COLO668 (cell line): ENCODE results near the gene ZNF44.
"Not testable (repeated sequence)": the region's sequence is repeated elsewhere in the genome, so short reads cannot be mapped to it uniquely, and the experiment has no call there.

Source experiments
- DNase-seq: peaks from one replicate; lab custom pipeline; 2025; ENCODE audit not compliant: unreplicated experiment; lab: John Stamatoyannopoulos, UW

ZNF44 gene

DNA sequence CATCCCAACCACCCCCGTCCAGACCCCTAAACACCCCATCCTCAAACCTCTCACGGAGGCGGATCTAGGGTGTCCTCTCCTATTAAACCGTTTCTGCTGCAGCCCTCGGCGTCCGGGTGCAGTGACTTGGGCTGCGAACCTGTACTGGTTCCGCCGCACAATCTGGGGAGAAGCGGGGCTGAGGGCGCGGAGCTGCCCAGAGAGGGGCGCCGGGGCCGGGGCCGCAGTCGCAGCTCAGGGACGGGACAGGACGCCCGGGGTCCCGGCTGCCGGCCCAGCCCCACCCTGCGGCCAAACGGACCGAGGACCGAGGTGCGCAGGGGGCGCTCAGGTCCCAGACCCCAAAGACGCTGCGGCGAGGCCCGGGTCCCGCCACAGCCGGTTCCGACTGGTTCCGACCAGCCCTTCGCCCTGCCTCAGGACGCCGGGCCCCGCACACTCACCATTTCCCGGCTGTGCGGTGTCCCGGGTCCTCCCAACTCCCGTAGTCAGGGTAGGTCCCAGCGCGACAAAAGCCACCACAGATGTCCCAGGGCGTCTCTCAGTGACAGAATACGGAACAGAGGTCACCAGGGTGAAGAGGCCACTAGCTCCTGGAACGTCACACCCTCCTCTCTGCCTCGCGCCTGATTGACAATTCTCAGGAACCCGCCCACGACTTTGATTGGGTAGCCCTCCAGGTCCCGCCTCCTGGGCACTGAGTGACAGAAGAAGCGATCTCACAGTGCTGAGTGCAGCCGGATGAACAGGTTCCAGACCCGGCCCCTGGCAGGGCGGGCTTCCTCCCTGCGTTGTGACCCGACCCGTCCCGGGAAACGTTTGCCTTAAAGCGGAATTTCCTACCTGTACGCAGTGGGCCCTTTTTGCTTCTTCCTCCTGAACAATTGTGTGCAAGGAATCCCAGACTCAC is at the start of gene ZNF44:
Gene ZNF44, minus strand, starts transcription at position 635 of the 910 bp plus-strand sequence. Its CDS starts 189 bp downstream, at position 446.
- DNase-seq: peak; percentile 96

DNA sequence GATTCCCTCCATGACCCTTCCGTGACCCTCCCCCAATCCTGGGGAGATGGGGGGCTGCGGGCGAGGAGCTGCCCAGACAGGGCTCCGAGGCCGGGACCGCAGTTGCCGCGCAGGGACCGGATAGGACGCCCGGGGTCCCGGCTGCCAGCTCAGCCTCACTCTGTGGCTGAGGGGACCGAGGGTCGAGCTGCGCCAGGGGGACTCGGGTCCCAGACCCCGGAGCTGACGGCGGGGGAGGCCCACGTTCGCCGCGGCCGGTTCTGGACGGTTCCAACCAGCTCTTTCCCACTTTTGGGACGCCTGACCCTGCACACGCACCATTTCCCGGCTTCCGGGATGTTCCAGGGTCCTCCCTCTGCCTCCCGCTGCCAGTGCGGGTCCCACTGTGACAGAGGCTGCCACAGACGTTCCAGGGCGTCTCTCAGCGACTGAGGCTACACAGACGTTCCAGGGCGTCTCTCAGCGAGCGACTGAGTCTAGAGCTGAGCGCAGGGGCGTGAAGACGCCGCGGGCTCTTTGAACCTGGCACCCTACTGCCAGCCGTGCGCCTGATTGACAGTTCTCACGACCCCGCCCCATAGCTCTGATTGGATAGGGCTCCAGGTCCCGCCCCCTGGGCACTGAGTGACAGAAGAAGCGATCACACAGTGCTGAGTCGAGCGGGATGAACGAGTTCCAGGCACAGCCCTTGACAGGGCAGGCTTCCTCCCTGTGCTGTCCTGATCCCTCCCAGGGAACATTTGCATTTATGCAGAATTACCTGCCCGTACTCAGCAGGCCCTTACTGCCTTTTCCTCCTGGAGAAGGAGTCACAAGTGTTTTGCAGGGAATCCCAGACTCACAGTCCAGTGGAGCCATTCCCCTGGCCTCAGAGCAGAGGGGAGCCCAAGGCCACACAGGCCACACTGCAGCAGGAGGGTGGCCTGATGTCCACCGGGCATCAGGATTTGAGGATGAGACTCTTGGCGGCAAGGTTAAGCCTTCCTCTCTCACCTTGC is 38.8 kb upstream of the ZNF44 start, which contains the start of gene ZNF563:
Gene ZNF563, minus strand, starts transcription at position 472 of the 998 bp plus-strand sequence. Its CDS starts 151 bp downstream, at position 321.
- peak; percentile 97 for DNase-seq

DNA sequence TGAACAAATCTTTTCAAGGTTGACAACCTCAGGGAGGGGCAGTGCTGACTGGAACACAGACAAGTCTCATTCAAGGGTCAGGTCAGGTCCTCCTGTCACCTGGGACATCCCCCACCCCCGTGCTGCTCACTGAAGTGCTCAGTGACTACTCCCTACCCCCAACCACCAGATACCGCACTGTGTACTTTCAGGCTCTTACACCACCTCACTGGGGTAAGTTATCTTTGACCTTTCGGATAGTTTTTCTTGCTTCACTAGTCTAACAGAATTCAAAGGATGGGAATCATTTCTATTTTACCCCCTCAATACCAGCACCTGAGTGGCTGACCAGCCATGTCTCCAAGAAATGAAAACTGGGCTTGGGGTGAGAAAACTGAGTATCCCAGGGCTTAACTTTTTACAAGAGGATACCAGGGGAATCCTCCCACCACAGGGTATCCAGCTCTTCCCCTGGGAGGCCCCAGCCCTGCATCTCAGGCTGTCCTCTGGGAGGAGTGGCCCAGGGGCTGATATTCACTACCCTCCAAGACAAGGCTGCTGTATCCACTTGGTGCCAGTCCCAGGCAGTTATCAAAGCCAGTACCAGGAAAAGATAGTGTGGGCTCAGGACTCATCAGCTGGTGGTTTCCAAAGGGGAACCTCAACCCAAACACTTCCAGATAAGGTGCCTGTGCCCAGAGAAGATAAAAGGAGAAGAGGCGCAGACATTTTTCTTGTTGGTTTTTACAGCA is 36.7 kb upstream of the ZNF44 start:
- DNase-seq: no peak

DNA sequence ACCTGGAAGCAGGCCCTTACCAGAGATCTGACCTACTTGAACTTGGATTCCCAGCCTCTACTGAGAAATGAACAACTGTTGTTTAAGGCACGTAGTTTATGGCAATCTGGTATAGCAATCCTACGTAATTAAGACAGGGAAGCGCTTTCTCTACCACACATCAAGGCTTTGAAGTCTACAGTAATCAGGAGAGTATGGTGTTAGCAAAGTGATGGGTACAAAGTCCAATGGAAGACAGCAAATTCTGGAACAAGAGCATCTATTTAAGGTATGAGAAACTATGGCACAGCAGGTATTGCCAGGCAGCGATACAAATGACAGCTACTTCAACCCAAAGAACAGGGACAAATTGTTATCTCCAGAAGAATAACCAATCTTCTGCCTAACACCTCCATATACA is 35.7 kb upstream of the ZNF44 start:
- DNase-seq: no peak

DNA sequence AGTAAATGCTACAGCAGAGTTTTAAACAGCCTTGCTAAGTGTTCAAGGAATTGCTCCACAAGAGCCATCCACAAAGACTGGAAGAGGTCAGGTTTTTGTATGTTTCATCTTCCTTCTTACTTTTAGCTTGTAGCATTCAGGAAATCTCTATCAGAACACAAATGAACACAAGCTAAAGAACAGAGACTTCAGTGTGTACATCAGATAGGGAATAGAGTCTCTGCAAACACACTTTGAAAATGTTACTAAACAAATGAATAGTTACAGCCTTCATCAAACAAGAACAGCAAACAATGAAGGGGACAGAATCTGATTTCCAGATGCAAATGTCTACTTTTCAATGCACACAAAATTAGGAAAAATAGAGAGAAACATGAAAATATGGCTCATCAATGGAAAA is 31.0 kb upstream of the ZNF44 start:
- DNase-seq: no peak

DNA sequence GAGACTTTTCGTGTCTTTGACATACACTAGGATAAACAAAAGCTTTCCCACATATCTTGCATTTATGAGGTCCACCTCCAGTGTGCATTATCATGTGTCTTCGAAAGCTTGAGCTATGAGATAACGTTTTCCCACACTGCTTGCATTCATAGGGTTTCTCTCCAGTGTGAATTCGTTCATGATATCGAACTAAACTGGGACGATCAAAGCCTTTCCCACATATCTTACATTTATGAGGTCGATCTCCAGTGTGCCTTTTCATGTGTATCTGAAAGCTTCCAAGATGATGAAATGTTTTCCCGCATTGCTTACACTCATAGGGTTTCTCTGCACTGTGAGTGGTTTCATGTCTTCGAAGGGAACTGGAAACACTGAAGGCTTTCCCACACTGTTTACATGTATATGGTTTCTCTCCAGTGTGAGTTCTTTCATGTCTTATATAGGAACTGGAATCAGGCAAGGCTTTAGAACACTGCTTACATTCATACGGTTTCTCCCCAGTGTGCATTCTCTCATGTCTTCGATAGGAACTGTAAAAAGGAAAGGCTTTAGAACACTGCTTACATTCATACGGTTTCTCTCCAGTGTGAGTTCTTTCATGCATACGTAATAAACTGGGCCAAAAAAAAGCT is 24.2 kb upstream of the ZNF44 start:
- no peak for DNase-seq

DNA sequence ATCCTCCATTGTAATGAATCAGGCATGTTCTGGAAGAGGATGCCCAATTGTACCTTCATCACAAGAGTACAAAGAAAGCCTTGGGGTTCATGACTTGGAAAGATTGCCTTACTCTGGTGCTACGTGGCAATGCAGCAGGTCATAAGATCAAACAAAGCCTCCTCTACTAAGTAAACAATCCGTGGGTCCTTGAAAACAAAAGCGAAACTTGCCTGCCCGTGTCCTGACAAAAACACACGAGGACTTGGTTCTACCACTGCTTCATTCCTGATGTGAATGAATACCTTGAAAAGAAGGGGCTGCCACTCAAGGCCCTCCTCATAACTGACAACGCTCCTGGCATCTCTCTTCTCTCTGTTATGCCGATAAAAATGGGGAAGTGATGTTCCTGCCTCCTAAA is 19.9 kb upstream of the ZNF44 start:
- DNase-seq: peak; percentile 26

DNA sequence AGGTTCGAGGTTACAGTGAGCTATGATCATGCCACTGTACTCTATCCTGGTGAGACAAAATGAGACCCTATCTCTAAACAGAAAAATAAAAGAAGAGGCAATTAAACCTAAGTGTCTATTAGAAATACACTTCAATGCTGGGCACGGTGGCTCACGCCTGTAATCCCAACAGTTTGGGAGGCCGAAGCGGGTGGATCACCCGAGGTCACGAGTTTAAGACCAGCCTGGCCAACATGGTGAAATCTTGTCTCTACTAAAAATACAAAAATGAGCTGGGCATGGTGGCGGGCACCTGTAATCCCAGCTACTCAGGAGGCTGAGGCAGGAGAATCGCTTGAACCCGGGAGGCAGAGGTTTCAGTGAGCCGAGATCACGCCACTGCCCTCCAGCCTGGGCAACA is 14.2 kb upstream of the ZNF44 start:
- DNase-seq: not testable (repeated sequence)

DNA sequence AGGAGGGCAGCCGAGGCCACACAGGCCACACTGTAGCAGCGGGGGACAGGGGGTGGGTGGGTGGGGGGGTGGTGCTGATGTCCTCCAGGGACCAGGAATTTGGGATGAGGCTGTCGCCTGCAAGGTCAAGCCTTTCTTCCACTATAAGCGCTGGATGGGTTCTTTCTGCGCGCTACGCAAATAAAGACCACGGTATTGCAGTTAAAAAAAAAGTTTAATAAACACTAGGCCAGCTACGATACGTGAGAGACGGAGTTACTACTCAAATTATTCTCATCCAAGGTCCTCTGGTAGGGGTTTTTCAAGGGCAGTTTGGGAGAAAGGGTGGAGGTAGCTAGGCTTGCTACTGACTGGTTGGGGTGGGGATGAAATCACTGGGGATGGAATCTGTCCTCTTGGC is 508 bp upstream of the ZNF44 start:
- no peak for DNase-seq

DNA sequence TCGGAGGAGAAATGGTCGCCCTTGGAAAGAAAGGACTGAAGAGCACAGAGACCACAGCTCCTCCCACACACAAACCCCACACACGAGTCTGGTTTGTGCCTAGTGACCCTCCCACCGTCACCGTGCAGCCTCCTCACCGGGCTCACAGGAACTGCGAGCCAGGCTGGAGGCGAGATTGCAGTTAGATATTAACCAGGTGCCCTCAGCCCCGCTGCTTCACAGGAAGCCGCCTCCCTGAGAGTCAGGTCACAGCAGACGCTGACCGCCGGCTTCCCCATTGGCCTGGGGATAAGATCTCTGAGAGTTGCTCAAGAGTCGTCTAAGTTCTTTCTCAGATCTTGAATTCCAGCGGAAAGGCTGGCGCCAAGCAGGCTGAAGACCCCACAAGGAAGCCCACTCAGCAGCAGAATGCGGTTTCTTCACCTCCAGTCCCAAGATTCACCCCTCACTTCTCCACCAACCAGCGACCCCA is 870 bp downstream of the ZNF44 start:
- peak; percentile 86 for DNase-seq

DNA sequence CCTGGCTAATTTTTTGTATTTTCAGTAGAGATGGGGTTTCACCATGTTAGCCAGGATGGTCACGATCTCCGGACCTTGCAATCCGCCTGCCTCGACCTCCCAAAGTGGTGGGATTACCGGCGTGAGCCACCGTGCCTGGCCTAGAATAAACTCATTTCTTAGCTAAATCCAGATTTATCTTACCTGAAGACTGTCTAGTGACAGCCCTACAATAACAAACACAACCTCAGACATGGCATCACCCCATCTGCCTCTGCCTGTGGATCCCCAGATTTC is 5.0 kb downstream of the ZNF44 start:
- DNase-seq: no peak

DNA sequence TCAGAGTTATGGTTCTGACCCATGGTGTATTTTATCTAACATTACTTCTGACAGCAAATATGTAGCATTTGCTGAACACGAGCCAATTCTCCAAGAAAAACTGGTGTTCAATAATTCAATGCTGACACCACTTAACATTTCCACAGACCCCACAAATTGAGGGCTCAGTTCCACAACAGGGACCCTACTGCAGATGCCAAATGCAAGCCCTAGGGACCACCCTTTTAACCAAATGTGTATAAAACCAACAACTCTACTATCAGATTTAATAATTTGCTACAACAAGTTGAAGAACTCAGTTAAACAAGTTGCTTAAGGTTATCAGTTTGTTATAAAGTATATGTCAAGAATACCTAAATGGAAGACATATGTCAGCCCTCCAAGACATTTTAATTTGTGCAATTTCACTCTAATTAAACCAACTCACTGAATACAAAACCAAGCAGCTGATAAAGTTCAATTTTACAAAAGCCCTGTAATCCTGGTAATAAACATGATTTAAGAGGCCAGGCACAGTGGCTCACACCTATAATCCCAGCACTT is 6.7 kb downstream of the ZNF44 start:
- no peak for DNase-seq

DNA sequence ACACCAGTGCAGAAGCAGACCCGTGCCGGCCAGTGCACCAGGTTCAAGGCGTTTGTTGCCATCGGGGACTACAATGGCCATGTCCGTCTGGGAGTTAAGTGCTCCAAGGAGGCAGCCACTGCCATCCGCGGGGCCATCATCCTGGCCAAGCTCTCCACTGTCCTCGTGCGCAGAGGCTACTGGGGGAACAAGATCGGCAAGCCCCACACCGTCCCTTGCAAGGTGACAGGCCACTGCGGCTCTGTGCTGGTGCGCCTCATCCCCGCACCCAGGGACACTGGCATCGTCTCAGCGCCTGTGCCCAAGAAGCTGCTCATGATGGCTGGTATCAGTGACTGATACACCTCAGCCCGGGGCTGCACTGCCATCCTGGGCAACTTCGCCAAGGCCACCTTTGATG is 10.1 kb downstream of the ZNF44 start:
- no peak for DNase-seq

DNA sequence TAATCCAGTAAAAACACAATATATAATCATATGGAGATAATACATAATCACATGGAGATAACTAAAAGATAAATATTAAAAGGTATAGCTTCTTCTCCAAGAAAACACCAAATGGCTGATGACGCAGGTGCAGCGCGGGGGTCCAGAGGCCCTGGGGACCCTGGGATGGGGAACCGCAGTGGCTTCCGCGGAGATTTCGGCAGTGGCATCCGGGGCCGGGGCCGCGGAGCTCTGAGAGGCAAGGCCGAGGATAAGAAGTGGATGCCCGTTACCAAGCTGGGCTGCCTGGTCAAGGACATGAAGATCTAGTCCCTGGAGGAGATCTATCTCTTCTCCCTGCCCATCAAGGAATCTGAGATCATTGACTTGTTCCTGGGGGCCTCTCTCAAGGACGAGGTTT is 10.5 kb downstream of the ZNF44 start:
- DNase-seq: no peak

DNA sequence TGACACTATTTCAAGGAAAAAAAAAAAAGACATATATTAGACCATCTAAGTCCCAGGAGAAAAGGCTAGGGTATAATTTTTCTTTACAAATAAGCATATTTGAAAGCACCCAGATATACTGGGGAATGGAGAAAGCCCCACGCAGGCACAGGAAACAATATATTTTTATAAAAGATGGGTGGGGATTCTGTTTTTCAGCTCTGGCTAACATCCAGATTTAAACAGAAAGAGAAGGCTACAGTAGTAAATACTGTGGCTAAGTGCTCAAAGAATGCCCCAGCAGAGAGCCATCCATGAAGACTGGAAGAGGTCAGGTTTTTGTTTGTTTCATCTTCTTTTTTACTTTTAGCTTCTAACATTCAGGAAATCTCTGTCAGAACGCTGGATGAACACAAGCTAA is 16.0 kb downstream of the ZNF44 start:
- DNase-seq: no peak

DNA sequence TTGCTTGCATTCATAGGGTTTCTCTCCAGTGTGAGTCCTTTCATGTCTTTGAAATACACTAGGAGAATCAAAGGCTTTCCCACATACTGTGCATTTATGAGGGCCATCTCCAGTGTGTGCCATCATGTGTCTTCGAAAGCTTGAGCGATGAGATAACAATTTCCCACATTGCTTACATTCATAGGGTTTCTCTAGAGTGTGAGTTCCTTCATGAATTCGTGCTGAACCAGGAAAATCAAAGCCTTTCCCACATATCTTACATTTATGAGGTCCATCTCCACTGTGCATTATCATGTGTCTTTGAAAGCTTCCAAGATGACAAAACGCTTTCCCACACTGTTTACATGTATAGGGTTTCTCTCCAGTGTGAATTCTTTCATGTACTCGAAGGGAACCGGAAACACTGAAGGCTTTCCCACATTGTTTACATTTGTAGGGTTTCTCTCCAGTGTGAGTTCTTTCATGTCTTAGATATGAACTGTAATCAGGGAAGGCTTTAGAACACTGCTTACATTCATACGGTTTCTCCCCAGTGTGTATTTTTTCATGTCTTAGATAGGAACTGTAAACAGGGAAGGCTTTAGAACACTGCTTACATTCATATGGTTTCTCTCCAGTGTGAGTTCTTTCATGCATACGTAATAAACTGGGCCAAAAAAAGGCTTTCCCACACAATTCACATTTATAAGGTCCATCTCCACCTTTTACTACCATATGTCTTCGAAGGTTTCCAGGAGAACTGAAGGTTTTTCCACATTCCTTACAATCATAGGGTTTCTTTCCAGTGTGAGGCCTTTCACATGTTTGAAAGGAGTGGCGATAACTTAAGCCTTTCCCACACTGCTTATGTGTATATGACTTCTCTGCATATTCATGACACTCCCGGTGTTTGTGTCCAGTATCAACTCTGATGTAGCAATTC is 21.4 kb downstream of the ZNF44 start:
- no peak for DNase-seq

DNA sequence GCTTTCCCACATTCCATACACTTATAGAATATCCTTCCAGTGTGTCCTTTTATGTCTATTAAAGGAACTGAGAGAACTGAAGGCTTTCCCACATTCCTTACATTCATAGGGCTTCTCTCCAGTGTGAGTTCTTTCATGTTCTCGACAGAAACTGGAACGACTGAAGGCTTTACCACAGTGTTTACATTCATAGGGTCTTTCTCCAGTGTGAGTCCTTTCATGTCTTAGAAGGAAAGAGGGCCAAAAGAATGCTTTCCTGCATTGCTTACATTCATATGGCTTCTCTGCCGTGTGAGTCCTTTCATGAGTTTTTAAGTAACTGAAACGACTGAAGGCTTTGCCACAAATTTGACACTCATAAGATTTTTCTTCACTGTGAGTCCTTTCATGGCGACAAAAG is 22.3 kb downstream of the ZNF44 start:
- DNase-seq: no peak

DNA sequence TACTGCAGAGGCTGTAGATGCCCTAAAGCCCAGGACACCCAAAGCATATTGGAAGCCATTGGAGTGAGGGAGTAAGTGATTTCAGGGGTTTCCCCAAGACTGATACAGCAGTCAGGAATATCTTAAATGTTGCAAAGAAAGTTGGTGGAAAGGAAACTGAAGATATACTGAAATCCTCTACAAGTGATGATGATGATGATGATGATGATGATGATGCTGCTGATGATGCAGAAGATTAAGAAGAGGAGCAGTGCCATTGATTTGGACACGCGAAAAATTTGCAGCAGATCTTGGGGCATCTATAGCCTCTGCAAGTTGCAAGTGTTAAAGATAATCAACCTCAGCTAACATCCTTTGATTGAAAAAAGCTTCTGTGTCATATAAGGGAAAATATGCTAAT is 23.8 kb downstream of the ZNF44 start:
- no peak for DNase-seq
